Suppressor macrophage treated with lipopolysaccharide for 4 hours (primary cell): ENCODE measurements around the gene HOXD8.

Source experiments
- DNase-seq: peaks from one replicate; pipeline ENCODE4 v3.0.0-alpha.2; 2020

HOXD8 gene

DNA sequence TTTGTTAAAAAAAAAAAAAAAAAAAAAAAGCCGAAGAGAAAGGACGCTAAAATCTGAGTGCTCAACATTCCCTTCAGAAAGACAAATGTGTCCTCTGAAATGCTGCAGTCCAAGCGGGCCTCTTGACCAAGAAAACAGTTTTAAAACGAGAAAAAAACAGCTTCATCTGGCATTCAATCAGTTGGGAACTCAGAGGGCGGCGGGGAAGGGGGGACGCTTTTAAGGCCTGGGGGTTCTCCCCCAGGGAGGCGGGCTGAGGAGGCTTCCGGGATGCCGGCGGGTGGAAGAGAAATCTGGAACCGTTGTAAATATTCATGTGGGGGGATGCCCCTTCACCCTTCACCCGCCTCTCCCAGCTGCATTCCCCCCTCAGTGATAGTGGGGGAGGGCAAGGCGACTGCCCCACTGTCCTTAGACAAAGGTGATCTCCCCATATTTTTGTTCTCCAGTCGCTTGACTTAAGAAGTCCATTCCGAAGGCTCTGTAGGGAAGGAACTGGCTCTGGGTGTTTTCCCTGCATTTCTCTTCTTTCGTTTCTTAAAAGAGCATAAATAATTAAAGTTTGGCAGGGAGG lies 25.7 kb upstream of the HOXD8 start:
- no peak for DNase-seq

- DNase-seq: no peak
Measured at GRCh38 chr2:176104316-176105077, 25.0 kb upstream of the HOXD8 start.

DNA sequence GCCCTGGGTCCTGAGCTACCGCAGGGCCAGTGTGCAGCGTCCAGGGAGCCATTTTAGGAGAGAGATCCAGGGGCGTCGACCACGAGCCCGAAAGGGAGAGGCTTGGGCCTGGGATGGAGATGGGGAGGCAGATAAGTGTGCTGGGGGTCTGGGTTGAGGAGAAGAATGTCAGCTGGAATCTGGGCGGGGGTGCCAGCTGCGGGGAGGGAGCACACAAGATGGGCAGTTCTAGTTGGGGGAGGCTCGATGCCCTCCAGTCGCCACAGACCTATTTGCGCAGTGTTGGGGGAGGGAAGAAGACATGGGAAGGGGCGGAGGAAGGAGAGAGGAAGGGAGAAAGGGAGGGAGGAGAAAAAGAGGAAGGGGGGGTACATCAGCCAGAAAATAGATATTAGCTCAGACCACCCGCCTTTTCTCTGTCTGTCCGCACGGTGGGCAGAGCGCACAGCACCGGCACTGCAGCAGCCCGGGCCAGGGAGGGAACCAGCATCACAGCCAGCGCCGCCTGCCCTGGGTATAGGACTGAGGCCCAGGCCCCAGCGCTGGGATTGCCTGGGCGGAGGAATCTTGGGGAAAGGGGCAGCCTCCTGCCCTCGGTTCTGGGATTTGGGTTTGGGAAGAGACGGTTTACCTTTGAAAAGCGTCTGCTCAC lies 24.3 kb upstream of the HOXD8 start:
- no peak for DNase-seq

GRCh38 chr2:176105730-176106580 lies 23.6 kb upstream of the HOXD8 start:
- DNase-seq: no peak

DNA sequence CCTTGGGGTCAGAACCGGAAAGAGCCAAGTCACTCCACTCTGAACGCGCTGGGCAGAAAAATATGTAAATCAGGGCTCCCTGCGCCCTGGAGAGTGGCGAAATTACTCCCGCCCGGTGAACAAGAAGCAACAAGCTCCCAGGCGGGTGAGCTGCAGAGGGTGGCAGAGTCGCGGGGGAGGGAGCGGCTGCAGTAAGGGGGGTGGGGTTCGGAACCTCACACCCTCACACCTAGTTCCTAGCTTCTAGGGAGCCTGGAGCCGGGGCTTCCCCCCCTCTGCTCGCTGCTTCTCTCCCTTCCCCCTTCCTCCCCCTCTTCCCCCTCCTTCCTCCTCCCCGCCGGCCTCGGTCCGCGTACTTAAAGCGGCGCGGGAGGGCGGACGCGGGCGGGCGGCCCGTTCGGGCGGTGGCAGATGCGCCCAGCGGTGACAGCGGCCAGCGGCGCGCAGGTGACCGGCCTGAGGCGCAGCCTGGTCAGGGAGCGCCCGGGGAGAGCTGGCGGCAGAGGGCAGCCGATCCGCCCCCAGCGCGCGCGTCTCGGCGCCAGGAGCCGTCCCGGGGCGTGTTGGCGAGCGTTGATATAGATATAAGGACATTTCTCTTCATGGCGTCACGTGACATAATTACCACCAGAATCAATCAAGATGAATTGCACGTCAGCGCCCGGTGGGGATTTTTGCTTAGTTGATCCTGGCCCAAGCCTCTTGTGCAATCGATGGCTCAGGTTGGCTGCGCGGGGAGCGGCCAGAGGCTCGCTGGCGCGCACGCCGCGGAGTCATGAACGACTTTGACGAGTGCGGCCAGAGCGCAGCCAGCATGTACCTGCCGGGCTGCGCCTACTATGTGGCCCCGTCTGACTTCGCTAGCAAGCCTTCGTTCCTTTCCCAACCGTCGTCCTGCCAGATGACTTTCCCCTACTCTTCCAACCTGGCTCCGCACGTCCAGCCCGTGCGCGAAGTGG lies 22.6 kb upstream of the HOXD8 start, which contains the start of gene HOXD11:
TSS of gene HOXD11 (plus strand) at position 700 of the 959 bp plus-strand sequence. CDS start at position 776, 76 bp downstream.
- no peak for DNase-seq

DNA sequence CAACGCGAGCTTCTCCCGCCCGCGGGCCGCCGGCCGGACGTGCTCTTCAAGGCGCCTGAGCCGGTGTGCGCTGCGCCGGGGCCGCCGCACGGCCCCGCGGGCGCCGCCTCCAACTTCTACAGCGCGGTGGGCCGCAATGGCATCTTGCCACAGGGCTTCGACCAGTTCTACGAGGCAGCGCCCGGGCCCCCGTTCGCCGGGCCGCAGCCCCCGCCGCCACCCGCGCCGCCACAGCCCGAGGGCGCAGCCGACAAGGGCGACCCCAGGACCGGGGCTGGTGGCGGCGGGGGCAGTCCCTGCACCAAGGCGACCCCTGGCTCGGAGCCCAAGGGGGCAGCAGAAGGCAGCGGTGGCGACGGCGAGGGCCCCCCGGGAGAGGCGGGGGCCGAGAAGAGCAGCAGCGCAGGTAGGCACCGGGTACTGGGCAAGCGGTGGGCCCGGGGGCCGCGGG lies 21.7 kb upstream of the HOXD8 start:
- DNase-seq: no peak

DNA sequence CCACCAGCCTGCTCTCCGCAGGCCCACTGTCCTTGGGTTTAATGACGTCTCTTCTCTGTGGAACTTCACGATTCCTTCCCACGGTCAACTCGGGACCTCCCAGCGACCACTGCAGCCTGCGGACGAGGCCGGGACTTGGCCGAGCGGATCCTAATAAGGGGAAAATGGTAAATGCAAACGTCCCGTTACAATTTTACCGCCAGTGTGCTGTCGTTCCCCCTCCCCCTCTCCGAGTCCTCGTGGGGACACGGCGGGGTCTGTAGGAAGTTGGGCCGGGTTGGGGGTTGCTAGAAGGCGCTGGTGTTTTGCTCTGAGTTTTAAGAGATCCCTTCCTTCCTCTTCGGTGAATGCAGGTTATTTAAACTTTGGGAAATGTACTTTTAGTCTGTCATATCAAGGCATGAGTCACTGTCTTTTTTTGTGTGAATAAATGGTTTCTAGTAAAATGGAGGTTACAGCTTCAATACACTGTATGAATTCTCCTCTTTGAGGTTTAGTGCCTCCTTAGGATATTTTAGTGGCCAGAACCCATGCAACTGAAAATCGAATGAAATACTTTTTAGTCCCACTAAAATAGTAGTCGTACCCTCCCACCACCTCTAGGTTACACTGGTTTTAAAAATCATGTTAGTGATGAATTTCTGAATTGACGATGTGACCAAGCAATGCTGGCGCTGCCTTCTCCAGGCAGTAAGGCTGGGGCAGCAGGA lies 20.2 kb upstream of the HOXD8 start:
- DNase-seq: no peak

DNA sequence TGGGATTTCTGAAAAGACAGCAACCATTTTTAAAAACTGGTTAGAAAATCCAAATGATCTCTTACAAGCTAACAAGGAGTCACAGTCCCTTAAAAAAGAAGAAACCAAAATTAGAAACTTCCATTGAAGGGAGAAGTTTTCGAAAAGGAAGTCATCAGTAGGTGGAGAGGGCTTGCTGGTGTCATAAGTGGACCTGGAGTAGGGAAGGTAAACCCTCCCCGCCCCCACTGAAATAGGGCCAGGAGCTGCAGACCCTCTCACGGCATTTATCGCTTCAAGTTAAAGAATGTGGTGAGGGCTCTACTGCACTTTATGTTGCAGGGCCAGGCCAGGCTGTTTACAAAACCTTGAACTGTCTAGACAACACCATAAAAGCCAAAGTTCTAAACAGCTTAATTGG lies 19.6 kb upstream of the HOXD8 start:
- no peak for DNase-seq

GRCh38 chr2:176110415-176111308 lies 18.8 kb upstream of the HOXD8 start:
- no peak for DNase-seq

DNA sequence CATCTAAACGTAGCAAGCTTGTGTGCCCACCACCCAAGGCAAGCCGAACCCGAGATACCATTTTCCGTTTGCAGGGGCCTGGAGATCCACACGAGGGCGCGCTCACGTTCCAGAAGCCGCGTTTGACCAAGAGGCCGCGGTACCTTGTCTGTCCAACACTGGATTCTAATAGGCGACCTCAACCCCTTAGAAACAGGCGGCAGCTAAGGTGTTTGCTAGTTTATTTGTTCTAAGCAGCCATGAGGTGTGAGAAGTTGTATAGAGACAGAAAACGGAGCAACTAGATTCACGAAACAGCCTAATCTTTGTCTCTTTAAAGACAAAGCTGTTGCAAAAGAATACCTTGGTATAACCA lies 18.2 kb upstream of the HOXD8 start:
- DNase-seq: peak; percentile 52

DNA sequence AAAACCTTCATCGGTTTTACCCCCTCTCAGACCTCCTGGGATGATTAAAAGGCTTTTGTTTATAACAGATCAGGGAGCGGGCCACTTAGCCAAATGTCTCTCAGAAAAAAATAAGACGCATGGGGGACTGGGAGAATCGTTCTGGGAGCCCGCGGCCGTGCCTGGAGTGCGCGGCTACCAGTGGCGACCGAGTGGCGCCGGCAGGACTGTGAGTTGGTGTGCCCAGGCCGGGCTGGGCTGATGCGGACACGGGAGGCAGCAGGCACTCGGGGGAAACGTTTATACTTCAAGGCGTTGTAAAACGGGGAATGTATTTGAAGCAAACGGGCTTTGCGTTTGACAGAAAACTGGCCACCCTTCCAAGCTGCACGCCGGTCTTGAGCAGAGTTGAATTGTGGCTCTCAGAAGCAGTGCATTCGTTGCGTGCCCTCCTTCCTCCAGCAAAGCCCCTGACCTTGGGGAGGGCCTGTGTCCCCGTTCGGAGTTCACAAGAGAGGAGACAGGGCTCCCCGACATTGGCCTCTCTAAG lies 17.6 kb upstream of the HOXD8 start:
- DNase-seq: no peak

DNA sequence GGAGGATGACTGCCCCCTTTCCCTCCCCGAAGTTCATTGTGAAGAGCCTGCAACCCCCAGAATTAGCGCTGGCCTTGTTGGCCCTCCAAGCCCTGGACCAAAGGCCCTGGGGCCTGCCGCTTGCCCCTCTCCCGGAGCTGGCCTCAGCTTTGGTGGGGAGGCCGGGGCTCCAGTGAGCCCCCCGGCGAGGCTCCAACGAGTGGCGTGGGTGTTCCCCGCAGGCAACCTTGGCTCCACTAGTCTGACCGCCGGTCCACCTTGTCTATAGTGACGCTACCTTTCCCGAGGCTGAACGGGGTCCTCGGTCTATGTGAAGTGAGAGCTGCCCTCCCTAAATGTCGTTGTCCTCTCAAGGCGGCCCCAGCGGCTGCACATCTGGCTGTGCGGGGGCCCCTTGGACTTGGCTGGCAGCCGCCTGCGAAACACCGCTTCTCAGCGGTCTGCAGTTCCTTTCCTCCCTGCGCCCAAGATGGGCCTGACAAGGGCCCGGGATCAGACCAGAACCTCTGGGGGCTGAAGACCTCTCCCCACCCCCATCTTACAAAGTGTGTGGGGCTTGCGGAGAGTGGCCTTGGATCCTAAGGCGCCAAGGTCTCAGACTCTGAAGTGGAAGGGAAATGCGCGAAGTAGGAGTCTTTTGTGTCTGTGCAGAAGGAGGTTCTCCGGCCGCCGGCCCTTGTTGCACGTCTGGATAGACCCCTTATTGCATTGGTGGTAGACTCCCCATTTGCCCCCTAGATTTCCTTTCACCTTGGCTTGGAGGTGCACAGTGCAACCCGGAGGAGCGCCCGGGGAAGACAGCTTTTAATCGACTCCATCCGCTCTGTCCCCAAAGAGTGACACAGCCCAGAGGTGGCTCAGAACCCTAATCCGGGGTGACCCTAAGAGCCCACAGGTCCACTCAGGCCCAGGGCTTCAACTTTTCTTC lies 16.9 kb upstream of the HOXD8 start:
- DNase-seq: no peak

DNA sequence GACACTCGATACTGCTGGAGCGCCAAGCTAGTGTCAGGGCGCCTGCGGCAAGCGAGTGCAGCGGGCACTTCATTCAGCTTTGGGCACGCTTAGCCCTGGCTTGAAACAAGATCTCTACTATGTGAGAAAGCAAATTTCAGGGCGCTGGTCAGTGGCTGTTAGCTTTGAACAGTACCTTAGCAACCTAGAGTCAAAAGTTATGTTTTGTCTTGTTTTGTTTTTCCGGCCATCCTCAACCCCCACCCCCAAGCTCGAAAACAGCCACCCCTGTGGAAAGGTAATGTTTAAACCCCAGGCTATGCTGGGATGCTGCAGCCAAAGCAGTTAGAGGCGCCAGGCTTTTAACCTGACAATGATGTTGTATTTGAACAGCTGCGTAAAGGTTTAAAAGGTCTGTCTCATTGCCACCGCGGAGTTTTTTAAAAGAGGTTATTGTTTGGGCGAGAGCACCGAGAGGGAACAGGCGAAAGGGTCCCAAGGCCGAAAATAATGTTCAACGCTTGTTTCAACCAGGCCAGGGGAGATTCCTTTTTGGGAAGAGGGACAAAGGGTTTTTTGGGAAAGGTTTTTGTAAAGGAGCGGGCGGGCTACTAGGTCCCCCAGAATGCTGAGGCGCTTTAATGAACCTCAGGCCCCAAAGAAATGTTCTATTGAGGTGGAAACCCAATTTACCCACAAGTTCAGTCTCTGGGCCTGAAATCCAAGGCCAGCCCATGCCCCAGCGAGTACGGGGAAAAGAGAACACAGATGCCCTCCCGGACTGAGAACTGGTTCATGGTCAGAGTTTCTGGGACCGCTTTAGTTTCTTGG lies 15.2 kb upstream of the HOXD8 start:
- no peak for DNase-seq

- DNase-seq: no peak
Measured at GRCh38 chr2:176114930-176115625, 14.4 kb upstream of the HOXD8 start.

DNA sequence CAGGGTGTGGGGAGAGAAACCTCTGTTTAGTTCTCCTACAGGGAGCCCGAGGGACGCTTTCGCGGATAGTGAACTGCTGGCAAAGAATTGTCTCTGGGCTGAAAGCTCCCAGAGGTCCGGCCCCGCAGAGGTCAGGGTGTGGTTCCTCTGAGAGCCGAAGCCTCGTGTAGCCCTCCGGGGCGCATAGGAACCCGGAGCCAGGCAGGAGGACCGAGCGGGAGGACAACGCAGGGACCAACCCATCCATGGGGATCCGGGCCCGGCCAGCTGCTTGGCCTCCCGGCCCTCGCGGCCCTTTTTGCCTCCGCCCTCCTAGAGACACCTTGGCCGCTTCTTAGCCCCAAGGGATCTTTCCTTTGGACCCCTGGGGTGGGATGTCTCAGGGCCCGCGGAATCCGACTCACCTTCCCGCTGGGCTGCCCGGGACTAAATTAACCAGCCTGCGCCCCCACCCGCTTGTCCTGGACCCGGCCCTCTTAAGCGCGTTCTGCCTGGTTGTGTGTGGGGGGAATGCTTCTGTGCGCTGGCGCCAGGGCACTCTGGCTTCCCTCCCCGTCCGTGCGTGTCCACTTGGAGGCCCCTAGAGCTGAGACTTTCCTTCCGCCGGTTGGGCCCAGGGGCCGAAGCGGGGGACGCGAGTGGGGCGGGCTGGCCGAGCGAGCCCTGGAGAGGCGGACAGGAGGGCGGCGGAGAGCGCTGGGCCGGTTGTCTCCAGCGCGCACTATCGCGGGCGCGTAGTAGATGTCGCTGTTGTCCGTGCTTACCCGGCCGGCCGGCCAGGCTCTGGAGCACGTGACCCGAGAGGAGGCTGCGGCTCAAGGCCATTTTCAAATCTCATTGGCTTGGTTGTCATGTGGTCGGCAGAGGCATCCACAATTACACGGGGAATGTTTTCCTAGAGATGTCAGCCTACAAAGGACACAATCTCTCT lies 13.4 kb upstream of the HOXD8 start, which contains the start of gene HOXD10:
TSS of gene HOXD10 (plus strand) at position 896 of the 931 bp plus-strand sequence. CDS start 56 bp downstream, outside the sequence.
- no peak for DNase-seq
